ENCODE results near the gene CA5A.

- peak; percentile 94 to 97 (median 95) for TF ChIP-seq CTCF (IDR thresholded peaks at IDR 0.05)
- TF ChIP-seq POLR2A (IDR thresholded peaks at IDR 0.05) = no peak
- no peak for TF ChIP-seq EP300 (IDR thresholded peaks at IDR 0.05; ENCODE audit: low read depth)
- no peak for TF ChIP-seq POLR2AphosphoS5 (IDR thresholded peaks at IDR 0.05)
Measured at GRCh38 chr16:87850009-87851006, 86.0 kb downstream of the CA5A start.

Data from transverse colon (tissue), 4 donors.